HG03520 (cell line): ENCODE measurements around the gene RFXANK.
"Not testable (repeated sequence)": the region's sequence is repeated elsewhere in the genome, so short reads cannot be mapped to it uniquely, and the experiment has no call there.

Experiments used
- ATAC-seq: cut with Tn5 transposase; IDR thresholded peaks from one replicate; pipeline ENCODE4 v1.9.1; 2021; ENCODE audit warnings: mild to moderate bottlenecking, moderate library complexity; ENCODE audit not compliant: unreplicated experiment

The RFXANK gene

GRCh38 chr19:19192078-19192882 lies at the start of gene RFXANK, which contains the start of gene BORCS8:
Gene RFXANK (plus strand): TSS chr19:19192258. CDS start chr19:19193947, 1,689 bp downstream.
Gene BORCS8 (minus strand): TSS chr19:19192152. CDS start chr19:19192117, 35 bp downstream.
- ATAC-seq = peak; percentile 82

- no peak for ATAC-seq
These were observed 49.7 kb upstream of the RFXANK start for GRCh38 chr19:19142347-19142746.

GRCh38 chr19:19145281-19145680 lies 46.8 kb upstream of the RFXANK start:
- no peak for ATAC-seq

GRCh38 chr19:19145684-19146608 lies 46.1 kb upstream of the RFXANK start:
- no peak for ATAC-seq

- no peak for ATAC-seq
These were observed 45.2 kb upstream of the RFXANK start for GRCh38 chr19:19146865-19147264.

GRCh38 chr19:19147344-19147743 lies 44.7 kb upstream of the RFXANK start:
- no peak for ATAC-seq

- not testable (repeated sequence) for ATAC-seq
These were observed 43.6 kb upstream of the RFXANK start for GRCh38 chr19:19148504-19148903.

GRCh38 chr19:19149435-19149834 lies 42.6 kb upstream of the RFXANK start:
- no peak for ATAC-seq

GRCh38 chr19:19151418-19151817 lies 40.6 kb upstream of the RFXANK start:
- no peak for ATAC-seq

- ATAC-seq = no peak
These were observed 39.2 kb upstream of the RFXANK start for GRCh38 chr19:19152668-19153384.

GRCh38 chr19:19154768-19155494 lies 37.1 kb upstream of the RFXANK start:
- no peak for ATAC-seq

- ATAC-seq = peak; percentile 64
These were observed 36.4 kb upstream of the RFXANK start for GRCh38 chr19:19155495-19156219.

- no peak for ATAC-seq
These were observed 34.2 kb upstream of the RFXANK start for GRCh38 chr19:19157808-19158207.

- no peak for ATAC-seq
These were observed 32.5 kb upstream of the RFXANK start for GRCh38 chr19:19159534-19159933.

- no peak for ATAC-seq
These were observed 31.5 kb upstream of the RFXANK start for GRCh38 chr19:19160461-19161035.

GRCh38 chr19:19162495-19162894 lies 29.6 kb upstream of the RFXANK start:
- no peak for ATAC-seq

- ATAC-seq = no peak
These were observed 26.7 kb upstream of the RFXANK start for GRCh38 chr19:19165396-19165795.

GRCh38 chr19:19167612-19168011 lies 24.4 kb upstream of the RFXANK start:
- no peak for ATAC-seq
